Measurements from ENCODE around the gene BRD9.

GRCh38 chr5:921456-922435, 29.1 kb upstream of the BRD9 start:
- TF ChIP-seq, protein P1, sequence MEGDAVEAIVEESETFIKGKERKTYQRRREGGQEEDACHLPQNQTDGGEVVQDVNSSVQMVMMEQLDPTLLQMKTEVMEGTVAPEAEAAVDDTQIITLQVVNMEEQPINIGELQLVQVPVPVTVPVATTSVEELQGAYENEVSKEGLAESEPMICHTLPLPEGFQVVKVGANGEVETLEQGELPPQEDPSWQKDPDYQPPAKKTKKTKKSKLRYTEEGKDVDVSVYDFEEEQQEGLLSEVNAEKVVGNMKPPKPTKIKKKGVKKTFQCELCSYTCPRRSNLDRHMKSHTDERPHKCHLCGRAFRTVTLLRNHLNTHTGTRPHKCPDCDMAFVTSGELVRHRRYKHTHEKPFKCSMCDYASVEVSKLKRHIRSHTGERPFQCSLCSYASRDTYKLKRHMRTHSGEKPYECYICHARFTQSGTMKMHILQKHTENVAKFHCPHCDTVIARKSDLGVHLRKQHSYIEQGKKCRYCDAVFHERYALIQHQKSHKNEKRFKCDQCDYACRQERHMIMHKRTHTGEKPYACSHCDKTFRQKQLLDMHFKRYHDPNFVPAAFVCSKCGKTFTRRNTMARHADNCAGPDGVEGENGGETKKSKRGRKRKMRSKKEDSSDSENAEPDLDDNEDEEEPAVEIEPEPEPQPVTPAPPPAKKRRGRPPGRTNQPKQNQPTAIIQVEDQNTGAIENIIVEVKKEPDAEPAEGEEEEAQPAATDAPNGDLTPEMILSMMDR (IDR thresholded peaks at IDR 0.05; ENCODE audit: insufficient read depth, low read depth, low read length): no peak
- TF ChIP-seq EZH2 (IDR thresholded peaks at IDR 0.05; ENCODE audit: insufficient read depth, low read length): no peak

Measured in astrocyte (in vitro differentiated cells and primary cell).